HG02571 (cell line): ENCODE results near the gene PGAM4.
"Not testable (repeated sequence)": the region's sequence is repeated elsewhere in the genome, so short reads cannot be mapped to it uniquely, and the experiment has no call there.

Experiments used
- ATAC-seq: cut with Tn5 transposase; IDR thresholded peaks from one replicate; pipeline ENCODE4 v1.9.1; 2021; ENCODE audit warnings: mild to moderate bottlenecking, moderate library complexity; ENCODE audit not compliant: unreplicated experiment

The PGAM4 gene

DNA sequence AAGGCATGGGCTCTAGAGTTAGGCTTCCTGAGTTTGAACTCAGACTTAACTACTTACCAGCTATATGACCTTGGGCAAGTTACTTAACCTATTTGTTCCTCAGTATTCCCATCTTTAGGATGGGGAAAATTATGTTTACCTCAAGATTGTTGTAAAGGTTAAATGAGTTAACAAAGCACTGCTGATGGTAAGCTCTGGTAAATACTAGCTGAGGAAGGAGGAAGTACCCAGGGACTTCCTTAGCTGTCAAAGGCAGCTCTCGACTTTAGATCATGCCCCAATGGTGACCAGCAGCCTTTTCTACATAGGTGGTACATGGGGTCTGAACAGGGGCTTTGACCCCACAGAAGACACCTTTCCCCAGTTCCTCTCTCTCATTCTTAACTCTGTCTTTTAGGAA, 38.9 kb downstream of the PGAM4 start:
- ATAC-seq: no peak

DNA sequence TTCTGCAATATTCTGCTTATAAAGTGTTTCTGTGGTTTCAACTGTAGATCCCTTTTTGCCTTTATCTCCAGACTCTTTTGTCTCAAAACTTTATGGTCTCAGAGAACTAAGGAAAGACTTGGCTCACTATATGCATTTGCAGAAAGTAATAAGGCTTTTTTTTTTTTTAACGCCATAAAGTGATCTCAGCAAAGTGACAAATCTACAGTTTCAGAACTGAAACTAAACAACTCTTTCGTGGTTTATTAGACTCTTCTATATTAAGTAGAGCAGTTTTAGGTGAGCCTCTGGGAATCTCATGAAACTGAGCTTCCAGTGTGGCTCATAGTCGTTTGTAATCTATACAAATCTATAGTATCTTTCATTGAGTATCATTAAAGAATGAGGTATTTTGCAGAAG, 43.7 kb downstream of the PGAM4 start:
- ATAC-seq: no peak

DNA sequence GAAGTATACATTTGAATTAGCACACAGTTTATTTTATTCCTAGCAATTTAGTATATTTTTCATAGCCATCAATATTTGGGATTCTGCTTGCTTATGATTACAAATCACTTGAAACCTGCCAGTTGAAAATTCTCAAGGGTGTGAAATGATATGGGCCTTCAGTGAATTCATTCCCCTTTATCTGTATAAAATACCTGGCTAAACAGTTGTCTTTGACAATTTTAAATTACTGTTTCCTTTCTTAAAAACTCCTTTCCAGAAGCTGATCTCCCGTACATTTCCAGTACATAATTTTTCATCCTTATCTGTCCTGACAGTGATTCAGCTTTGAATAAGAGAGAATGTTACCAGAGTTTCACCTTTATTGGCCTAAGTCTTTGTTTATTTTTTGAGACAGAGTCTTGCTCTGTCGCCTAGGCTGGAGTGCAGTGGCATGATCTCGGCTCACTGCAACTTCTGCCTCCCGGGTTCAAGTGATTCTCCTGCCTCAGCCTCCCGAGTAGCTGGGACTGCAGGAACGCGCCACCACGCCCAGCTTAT, 45.0 kb downstream of the PGAM4 start:
- ATAC-seq: no peak

DNA sequence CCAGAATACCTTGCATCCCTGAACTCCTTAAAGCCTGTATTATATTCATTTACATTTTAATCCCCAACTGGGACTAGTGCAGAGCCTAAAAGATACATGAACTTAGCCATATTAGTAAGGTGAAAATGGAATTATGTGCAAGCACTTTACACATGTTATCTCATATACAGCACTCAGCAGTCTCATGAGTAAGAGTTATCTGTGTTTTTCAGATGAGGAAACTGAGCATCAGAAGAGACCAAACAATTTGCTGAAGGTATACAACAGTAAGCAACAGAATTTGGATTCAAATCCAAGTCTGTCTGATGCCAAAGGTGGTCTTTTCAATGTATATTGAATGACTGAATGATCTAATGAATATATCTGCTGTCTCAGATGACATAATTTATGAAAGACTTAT, 46.7 kb downstream of the PGAM4 start:
- no peak for ATAC-seq

DNA sequence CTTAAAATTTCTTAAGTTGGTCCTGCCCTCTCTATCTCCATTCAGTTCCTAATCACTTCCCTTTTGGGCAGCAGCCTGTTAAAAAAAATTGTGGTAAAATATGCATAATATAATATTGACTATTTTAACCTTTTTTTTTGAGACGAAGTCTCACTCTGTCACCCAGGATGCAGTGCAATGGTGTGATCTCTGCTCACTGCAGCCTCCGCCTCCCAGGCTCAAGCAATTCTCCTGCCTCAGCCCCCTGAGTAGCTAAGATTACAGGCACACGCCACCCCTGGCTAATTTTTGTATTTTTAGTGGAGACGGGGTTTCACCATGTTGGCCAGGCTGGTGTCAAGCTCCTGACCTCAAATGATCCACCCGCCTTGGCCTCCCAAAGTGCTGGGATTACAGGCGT, 50.1 kb downstream of the PGAM4 start:
- ATAC-seq: not testable (repeated sequence)

DNA sequence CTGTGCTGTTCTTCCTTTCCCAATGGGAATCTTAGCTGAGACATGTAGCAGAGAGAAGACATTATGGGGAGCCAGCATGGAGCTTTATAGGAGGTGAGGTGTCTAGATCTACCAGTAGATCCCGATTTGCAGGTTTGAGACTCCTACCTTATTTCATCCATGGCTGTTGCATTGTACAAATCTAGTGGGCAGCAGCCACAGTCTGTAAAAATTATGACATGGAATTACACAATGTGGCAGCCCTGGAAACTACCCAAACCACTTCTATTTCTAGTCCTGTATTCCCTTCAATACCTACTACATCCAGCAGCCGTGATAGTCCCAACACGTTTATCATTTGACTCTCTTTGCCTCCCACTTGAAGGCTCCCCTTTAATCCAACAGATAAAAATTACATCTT, 50.9 kb downstream of the PGAM4 start:
- ATAC-seq: no peak
